UCSD-AML1 (cell line): ENCODE measurements around the gene TMEM63A.
"Not testable (repeated sequence)": the region's sequence is repeated elsewhere in the genome, so short reads cannot be mapped to it uniquely, and the experiment has no call there.

Source experiments
- DNase-seq: peaks from one replicate; lab custom pipeline; 2025; ENCODE audit not compliant: unreplicated experiment; lab: John Stamatoyannopoulos, UW

The TMEM63A gene

DNA sequence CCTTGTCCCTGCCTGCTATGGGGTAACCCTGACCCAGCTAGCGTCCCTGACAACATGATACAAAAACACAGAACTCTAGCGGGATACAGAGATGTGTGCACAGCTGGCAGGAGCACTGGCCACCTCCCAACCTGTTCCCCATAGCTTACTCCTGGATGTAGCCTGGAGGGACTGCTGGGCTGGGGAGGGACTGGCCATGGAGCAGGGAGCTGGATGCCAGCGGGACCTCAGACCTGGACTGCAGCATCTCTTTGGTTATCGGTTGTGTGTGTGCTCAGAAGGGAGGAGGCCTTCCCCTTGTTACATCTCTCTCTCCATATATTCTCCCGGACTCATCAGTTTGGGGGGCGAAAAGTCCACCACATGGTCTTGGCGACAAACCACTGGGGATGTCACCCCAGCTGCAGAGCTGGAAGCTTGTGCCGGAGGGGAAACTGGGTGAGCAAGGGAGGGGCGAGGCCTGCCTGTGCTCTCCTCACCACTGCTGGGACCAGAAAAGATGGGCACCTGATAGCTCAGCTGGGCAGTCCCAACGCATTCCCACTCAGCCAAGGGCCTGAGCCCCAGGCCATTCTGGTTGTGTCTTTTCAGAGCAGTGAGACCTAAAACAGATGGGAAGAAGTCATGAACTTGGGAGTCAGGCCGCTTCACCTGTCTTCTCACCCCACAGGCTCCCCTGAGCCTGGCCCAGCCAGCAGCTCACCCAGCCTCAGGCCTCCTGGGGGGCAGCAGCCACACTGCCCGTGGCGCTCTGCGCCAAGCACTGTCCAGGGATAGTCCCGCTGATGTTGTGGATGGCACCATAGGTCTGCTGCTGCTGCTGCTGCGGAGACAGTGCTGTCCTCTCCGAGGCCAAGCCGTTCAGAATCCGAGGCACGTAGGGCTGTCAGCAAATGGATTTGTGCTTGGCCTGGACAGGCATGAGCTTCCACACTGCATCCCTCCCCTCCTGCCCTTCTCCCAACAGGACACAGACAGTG is 35.6 kb downstream of the TMEM63A start:
- no peak for DNase-seq

DNA sequence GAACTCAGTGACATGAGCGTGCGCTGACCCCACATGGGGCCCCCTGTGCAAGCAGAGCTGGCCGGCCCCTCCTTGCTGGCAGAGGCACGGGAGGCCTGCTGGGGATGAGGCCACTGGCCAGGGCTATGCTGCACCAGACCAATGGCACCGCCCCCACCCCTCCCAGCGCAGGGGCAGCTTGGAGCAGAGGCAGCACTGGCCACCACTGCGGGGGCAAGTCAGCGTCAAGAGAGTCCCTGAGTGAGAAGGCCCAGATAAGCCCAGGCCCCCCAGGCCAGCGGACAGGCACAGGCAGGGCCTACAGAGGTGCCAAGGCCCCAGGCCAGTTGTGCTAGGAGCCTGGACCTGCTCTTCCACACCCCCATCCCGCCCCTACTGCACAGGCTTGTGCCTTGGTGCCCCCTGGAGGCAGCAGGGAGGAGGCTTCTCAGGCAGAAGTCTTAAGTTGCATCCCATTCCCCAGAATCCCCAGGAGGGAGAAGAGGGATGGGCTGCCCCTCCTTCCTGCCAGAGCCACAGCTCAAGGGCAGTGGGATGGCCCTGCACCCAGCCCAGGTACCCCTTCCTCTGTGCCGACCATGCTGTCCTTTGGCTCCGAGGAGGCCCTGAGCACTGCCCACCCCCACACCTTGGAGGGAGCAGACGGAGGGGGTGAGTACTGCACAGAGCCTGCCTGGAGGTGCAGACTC is 36.5 kb downstream of the TMEM63A start:
- DNase-seq, result peak; percentile 58

DNA sequence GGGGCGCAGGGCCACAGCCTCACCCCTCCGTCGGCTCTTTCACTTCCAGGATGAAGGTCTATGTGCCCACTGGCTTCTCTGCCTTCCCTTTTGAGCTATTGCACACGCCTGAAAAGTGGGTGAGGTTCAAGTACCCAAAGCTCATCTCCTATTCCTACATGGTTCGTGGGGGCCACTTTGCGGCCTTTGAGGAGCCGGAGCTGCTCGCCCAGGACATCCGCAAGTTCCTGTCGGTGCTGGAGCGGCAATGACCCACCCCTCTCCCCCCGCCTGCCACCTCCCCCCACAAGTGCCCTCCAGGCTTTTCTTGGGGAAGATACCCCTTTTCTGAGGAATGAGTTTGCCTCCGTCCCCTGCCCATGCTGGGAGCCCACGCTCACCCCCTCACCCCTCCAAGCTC is 37.1 kb downstream of the TMEM63A start:
- no peak for DNase-seq

DNA sequence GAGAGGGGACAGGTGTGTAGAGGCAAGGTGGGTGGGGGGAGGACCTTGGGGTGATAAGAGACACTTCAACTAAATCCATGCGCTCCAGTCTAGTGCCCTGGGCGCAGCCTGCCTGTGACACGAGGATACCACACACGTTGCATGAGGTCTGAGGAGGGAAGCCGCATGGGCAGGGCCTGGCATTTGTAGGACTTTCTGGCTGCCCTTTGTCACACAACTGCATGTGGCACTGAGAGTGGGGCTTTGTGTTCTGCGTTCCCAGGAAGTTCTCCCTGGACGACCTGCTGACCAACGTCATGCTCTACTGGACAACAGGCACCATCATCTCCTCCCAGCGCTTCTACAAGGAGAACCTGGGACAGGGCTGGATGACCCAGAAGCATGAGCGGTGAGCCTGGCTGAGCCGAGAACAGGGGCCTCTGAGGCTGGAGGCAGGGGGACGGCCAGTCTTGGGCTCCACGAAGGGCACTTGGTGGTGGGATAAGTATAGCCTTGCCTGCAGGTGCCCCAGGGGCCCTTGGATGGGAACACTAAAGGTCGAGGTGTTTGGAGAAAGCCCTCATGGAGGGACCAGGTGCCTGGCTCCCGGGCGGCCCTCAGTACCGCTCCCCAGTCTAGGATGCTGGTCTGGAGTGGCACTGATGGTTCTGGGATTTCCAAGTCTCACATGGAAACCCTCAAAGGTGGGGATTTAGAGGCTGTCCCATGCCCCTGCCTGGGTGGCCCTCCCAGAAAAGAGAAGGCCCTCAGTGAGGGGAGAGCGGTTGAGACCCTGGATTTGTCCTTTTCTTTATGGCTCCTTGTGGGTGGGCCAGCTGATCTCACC is 37.7 kb downstream of the TMEM63A start:
- no peak for DNase-seq

DNA sequence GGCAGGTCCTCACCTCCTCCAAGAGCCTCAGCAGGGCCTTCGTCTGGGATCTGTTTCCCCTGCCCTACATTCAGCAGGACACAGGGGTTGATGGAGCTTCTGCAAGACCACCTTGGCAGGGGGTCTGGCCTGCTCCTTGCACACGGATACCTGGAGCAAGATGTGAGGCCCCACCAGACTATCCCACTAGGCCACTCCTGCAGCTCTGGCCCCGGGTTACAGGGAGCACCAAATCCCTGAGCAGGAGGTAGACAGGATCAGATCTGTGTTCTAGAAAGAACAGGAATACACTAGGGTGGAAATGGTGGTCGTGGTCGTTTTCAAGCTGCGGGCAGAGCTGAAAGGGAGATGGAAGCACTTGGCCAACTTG is 38.8 kb downstream of the TMEM63A start:
- no peak for DNase-seq

DNA sequence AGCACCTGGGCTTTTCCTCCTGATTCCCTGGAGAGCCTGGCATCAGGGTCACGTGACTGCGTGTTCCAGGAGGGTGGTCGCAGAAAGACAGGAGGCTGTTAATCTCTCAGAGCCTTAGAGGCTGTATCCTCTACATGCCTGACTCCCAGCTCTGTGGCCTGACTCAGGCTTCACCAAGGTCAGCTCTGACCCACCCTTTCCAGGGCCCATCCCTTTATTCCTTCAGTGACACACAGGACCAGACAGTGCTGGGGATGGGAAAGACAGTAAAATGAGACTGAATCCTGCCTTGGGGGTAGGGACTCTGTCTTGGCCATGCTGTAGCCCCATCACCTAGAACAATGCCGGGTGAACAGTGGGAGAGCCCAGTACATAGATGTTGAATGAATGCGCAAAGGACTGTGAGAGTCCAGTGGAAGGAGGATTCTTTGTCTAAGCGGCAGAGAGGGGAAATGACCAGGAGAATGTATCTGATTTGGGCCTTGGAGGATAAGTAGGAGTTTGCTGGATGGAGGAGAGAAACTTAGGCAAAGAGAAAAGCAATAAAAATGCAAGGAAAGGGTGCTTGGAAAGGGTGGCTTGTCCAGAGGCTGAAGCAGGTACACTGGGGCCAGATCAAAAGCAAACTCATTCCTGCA is 39.3 kb downstream of the TMEM63A start:
- DNase-seq, result no peak

DNA sequence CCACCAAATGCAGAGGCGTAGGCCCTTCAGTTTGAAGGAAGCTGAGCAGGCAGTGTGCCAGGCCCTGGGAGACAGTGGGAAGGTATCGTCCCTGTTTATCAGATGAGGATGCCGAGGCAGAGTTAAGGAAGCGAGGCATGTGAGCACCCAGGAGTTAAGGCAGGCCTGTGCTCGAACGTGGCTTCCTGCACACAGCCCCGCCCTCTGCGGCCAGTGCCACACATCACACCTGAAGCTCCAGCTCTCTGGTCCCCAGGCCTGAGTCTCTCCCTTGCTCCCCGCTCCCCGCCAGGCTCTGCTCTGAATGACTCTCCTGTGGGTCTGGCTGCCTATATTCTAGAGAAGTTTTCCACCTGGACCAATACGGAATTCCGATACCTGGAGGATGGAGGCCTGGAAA is 40.1 kb downstream of the TMEM63A start:
- no peak for DNase-seq

DNA sequence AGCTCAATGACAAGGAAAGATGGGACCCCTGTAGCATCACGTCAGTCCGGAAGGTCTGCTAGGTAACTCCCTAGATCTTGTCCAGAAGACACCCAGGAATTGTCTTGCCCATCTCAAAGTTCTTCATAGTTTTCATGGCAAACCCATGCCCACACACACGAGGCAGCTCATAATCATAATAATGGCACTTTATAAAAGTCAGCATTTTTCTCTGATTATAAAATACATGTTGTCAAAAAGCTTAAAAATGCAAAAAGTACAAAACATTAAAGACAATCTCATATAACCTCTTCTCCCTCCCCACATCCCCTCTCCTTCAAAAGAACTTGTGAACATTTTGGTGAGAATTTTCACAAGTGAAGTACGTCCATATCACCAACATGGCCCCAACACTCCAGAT is 41.5 kb downstream of the TMEM63A start:
- DNase-seq, result no peak

DNA sequence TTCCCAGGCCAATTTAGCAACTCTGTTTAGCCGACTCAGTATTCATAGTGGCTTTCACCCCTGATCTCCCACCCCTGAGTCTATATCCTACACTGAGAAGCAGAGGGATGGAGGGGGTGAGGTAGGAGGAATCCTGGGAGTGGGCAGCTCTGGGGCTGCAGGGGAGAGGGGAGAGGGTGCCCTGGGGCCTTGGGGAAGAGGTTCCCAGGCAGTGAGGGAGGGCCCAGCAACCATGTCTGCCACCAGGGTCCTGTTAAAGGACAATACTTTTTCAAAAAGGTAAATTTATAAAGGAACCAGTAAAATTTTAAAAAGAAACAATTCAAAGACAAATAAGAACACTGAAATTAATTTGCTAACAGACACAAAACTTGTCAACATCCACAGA is 42.0 kb downstream of the TMEM63A start:
- no peak for DNase-seq

DNA sequence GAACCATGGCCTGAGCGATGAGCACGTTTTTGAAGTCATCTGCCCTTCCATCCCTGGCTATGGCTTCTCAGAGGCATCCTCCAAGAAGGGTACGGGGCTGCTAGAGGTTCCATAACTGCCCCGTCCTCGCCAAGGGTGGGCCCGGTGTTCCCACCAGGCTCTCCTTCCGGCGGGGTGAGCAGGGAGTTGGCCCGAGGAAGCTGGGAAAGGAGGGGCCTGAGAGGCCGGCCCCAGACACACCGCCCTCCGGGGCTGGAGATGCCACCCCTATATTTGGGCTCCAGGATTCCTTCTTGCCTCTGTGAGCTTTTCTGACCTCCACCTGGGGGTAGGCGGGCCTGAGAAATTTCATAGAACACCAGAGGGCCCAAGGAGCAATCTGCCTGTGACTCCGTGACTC is 43.4 kb downstream of the TMEM63A start:
- DNase-seq, result no peak

DNA sequence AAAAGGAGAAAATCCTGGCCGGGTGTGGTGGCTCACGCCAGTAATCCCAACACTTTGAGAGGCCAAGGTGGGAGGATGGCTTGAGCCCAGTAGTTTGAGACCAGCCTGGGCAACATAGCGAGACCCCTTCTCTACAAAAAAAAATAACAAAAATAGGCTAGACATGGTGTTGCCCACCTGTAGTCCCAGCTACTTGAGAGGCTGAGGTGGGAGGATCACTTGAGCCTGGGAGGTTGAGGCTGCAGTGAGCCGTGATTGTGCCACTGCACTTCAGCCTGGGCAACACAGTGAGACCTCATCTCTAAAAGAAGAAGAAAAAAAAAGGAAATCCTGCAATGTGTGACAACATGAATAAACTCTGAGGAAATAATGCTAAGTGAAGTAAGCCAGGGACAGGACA is 45.9 kb downstream of the TMEM63A start:
- not testable (repeated sequence) for DNase-seq

DNA sequence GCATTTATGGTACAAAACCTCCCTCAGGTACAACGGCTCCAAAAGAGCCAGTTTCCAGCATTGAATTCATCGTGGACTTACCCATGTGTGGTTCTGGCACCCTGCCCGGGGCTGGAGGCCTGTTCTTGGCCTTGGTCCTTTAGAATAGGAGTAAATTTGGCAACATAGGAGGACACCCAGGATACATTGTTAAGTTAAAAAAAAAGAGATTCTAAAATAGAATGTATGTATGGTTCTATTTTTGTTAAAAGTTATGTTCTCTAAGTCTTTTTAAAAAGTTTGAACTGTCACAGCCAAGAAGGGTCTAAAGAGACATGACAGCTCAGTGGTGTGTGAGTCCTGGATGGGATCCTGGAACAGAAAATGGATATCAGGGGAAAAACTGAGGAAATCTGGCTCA is 46.3 kb downstream of the TMEM63A start:
- no peak for DNase-seq

DNA sequence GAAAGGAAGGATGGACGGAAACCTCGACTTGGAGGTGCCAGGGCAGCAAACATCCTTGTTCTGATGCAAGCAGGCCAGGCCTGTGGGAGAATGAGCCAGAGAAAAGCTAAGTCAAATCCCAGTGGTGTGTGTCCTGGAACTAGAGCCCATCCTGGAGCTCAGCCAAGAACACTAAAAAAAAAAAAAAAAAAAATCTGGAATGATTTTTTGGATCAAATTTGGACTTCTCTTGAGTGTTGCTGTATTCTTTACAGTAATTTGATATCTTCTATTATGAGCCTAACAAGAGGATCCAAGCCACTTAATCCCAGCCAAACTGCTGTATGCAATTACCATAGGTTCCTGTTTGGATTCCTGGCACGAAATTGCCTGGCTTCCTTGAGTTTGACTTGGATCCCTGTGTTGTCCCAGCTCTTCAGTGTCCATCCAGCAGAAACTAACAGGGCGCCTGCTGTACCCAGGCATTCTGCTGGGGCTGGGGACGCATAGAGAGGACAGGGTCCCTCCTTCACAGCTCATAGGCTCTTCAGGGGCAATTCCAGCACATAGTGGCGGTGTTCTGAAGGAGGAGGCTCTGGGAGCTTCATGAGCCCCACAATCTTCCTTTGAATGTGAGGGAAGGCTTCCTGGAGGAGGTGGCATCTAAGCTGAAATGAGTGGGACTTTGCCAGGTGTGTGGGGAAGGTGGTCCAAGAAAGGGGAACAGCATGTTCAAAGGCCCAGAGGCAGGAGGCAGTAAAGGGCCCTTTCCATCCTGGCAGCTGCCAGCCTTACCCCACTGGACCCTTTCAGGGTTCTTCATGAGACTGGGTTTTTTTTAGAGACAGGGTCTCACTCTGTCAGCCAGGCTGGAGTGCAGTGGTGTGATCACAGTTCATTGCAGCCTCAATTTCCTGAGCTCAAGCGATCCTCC is 47.5 kb downstream of the TMEM63A start:
- DNase-seq, result no peak

DNA sequence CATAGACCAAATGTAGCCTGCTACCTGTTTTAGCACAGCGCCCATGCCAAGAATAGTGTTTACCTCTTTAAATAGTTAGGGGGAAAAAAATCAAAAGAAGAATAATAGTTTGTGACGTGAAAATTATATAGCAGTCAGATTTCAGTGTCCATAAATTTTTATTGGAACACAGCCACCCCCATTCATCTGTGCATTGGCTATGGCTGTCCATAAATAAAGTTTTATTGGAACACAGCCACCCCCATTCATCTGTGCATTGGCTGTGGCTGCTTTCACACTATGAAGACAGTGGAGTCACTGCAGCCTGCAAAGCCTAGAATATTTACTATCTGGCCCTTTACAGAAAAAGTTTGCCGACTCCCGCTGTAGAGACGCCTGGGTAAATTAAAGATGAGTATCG is 51.3 kb downstream of the TMEM63A start:
- DNase-seq, result no peak

DNA sequence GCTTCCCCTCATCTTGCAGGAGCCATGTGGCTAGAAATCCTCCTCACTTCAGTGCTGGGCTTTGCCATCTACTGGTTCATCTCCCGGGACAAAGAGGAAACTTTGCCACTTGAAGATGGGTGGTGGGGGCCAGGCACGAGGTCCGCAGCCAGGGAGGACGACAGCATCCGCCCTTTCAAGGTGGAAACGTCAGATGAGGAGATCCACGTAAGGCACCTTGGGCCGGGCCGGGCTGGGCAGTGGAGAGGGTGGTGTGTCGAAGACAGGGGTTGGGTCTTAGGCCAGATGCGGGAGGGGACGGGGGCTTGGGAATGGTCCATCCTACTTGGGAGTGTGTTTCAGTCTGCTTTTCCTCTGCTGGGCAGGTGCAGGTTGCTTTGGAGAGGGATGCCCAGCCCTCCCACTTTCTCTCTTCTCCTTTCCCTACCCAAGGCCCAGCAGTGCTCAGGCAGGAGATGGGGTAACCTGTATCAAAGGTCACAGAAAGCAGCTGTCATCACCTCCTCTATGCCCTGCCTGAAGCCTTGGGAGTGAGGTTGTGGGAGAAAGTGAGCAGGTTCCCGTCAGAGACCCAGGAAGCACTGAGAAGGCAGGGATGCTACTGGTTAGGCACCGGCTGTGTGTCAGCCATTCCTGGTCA is 53.4 kb downstream of the TMEM63A start:
- DNase-seq, result no peak

DNA sequence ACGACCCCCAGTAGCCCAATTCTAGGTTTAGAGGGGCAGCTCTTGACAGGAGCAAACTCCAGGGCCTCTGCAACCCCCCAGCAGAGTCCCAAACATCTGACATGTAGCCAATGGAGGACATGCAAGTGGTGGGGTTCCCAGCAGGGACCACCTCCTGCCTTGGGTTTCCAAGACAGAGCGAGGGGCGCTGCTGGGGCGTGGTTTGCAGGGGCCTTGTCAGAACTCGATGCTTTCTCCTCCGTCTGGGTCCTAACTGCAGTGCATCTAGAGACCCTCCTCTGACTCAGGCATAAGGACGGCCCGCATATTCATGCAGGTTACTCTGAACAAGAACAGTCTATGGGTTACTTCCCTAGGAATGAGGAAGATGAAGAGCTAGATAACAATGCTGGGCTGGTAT is 55.1 kb downstream of the TMEM63A start:
- DNase-seq, result no peak

DNA sequence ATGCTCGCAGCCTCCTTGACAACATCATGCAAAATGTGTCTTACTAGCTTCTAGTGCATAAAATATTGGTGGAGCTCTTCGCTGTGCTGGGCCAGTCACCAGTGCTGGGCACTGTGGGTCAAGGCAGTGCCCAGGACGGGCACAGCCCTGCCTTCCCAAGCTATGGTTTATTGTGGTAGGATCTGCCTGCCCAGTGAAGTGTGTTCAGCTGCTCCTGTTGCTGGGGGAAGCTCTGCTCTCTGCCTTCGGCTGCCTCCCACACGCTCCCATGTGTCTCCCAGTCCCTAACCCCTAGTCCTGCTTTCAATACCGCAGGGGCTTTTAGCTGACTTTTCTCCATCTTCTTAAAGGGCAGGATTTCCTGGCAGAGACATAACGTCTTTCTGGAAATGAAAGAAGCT is 56.6 kb downstream of the TMEM63A start:
- no peak for DNase-seq

DNA sequence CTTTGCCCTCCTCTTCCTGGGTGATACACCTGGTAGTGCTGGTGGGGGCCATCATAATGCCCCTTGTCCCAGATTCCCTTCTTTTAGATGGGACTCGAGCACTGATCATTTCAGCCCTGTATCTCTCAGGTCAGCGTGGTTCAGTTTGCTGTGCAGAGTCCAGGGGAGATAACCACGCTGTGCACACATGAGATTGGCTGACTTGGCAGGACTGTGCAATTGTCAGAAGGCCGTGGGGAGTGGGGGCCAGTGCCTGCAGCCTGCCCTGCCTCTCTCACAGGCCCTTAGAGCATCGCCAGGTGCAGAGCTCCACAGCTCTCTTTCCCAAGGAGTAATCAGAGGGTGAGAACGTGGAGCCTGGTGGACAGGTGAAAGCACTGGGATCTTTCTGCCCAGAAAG is 57.1 kb downstream of the TMEM63A start:
- no peak for DNase-seq

DNA sequence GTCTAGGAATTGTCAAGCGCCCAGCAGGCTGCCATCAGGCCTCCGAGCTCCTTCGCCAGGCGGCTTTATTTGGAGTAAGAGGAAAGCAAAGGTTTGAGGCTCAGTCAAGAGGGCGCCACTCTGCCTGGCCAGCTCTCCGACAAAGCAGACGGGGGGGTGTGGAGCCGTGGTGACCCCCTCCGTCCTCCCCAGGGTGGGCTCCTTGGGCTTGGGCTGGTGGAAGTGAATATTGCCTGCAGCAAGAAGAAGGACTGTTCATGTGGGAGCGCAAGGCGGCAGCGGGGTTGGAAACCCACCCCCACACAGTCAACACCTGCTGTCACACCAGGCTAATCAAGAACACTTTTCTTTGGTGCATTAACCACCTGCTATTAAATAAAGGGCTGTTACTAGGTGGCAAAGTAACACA is 57.6 kb downstream of the TMEM63A start:
- no peak for DNase-seq
